Esophagus squamous epithelium (tissue), 4 donors: Measurements from ENCODE around the gene OR7A17.

ENCODE experiments used
- POLR2A ChIP-seq, 4 donors: fragments of 450-650 bp; IDR thresholded peaks; one replicate each; pipeline ENCODE4 v1.6.1; 2017; ENCODE audit warnings: antibody characterized with exemption in 4 of 4, mild to moderate bottlenecking in 4 of 4, moderate library complexity in 3 of 4
- TF ChIP-seq, protein P1 (sequence below), 6 experiments: fragments of 450-650 bp in 4 of 6; fragments of 200-600 bp in 2 of 6; sonication (generic) in 2 of 6; IDR thresholded peaks; one replicate each; pipeline ENCODE4 v1.5.1; 2016 to 2019; ENCODE audit warnings: antibody characterized with exemption in 6 of 6, mild to moderate bottlenecking in 4 of 6, moderate library complexity in 4 of 6

DNA sequence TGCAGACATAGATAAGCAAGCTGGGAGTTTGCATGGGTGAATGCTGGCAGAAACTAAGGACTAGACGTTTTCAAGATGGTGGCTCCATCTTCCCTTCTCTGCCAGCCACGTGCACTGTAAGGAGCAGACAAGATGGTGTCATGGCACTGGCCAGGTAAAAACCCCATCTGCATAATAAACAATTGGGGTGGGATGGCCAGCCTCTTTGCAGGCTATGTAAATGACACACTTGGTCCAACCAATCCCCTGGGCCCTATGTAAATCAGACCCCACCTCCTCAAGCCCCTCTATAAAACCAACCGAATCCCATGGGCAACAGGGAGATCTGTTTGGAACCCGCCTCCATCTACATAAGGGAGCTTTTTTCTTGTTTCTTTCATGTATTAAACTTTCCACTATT lies 48.5 kb downstream of the OR7A17 start:
- TF ChIP-seq, protein P1, sequence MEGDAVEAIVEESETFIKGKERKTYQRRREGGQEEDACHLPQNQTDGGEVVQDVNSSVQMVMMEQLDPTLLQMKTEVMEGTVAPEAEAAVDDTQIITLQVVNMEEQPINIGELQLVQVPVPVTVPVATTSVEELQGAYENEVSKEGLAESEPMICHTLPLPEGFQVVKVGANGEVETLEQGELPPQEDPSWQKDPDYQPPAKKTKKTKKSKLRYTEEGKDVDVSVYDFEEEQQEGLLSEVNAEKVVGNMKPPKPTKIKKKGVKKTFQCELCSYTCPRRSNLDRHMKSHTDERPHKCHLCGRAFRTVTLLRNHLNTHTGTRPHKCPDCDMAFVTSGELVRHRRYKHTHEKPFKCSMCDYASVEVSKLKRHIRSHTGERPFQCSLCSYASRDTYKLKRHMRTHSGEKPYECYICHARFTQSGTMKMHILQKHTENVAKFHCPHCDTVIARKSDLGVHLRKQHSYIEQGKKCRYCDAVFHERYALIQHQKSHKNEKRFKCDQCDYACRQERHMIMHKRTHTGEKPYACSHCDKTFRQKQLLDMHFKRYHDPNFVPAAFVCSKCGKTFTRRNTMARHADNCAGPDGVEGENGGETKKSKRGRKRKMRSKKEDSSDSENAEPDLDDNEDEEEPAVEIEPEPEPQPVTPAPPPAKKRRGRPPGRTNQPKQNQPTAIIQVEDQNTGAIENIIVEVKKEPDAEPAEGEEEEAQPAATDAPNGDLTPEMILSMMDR (IDR thresholded peaks at IDR 0.05): no peak
- no peak for TF ChIP-seq POLR2A (IDR thresholded peaks at IDR 0.05)
